ENCODE data around the gene KSR2. TPM values are rescaled to one million over a fixed set of nuclear protein-coding genes. Genes with fewer than 3 reads are reported as not detected.
"Not testable (repeated sequence)": the region's sequence is repeated elsewhere in the genome, so short reads cannot be mapped to it uniquely, and the experiment has no call there.

The KSR2 gene
- total and polyA plus RNA-seq, 2 of the 13 experiments (the other 11 are each of a cell fraction or from before 2014, with no cell fraction given) = 0.02 TPM; not detected in 1

DNA sequence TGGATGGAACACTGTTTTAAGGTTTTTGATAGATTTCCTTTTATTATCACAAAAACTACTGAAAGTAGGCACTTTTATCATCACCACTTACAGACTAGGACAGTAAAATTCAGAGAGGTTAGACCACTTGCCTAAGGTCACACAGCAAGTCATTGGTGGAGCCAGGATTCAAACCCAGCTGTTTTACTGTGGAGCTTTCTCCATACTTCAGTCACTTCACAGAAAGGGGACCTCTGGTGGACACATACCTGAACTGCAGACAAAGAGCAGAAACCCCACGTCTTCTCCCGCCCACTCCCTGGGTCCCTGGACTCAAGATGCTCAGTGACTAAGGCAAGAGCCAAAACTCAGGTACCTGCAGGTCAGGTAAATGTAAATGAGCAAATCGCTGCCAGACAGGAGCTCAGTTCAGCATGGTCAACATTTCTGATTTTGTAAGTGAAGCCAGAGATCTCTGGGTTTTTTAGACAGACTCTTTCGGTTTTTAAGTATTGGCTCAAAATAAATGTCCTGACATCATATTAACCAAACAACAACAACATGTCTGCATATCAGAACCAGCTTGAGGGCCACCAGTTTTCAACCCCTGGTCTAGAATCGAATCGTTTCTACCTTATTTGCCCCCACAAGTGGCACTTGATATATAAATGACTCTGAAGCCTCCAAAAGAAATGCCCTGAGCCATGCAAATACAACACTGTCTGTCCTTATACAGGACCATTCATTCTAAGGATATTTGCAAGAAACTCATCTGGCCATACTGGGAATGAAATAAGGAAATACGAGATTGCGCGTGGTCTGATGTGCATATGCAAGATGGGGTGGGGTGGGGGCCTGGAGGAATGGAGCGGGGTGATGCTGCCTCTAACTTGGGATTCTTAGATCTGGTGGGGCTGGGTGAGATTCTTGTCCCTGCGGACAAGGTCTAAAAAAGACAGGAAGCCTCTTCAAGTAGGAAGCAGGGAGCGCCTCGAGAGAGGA is 110.9 kb downstream of the KSR2 start (continued):
- TF ChIP-seq, protein P1, sequence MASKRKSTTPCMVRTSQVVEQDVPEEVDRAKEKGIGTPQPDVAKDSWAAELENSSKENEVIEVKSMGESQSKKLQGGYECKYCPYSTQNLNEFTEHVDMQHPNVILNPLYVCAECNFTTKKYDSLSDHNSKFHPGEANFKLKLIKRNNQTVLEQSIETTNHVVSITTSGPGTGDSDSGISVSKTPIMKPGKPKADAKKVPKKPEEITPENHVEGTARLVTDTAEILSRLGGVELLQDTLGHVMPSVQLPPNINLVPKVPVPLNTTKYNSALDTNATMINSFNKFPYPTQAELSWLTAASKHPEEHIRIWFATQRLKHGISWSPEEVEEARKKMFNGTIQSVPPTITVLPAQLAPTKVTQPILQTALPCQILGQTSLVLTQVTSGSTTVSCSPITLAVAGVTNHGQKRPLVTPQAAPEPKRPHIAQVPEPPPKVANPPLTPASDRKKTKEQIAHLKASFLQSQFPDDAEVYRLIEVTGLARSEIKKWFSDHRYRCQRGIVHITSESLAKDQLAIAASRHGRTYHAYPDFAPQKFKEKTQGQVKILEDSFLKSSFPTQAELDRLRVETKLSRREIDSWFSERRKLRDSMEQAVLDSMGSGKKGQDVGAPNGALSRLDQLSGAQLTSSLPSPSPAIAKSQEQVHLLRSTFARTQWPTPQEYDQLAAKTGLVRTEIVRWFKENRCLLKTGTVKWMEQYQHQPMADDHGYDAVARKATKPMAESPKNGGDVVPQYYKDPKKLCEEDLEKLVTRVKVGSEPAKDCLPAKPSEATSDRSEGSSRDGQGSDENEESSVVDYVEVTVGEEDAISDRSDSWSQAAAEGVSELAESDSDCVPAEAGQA (IDR thresholded peaks at IDR 0.05; ENCODE audit: low read depth) = no peak
- TF ChIP-seq, protein P1 (CRISPR knock-in tag; IDR thresholded peaks at IDR 0.05; ENCODE audit: borderline replicate concordance) = no peak
- TF ChIP-seq NR3C1 (CRISPR knock-in tag; IDR thresholded peaks at IDR 0.05) (no peak), DPF2 (CRISPR knock-in tag; IDR thresholded peaks at IDR 0.05; ENCODE audit: borderline replicate concordance, low read depth) (no peak), ZNF430 (CRISPR knock-in tag; IDR thresholded peaks at IDR 0.05) (no peak), GZF1 (CRISPR knock-in tag; IDR thresholded peaks at IDR 0.05) (no peak), MAFF (IDR thresholded peaks at IDR 0.05; ENCODE audit: low read depth, low read length) (no peak), NR2F6 (IDR thresholded peaks at IDR 0.05) (no peak), NR2F6 (CRISPR knock-in tag; IDR thresholded peaks at IDR 0.05) (no peak), ZNF672 (CRISPR knock-in tag; IDR thresholded peaks at IDR 0.05) (no peak), RFX1 (IDR thresholded peaks at IDR 0.05) (no peak)

DNA sequence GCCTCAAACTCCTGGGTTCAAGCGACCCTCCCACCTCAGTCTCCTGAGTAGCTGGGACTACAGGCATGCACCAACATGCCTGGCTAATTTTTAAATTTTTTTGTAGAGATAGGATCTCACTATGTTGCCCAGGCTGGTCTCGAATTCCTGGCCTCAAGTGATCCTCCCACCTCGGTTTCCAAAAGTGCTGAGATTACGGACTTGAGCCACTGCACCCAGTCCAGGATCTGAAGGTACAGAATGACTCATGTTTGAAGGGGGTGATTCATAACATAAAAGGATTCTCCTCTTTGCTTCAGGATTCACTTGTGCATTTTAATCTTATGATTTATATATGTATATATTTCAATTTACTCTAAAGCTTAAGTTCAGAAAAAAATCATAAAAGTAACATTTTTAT is 111.7 kb downstream of the KSR2 start:
- H3K4me3 ChIP-seq (replicated peaks in 1 of 3; ENCODE audit: insufficient read depth in 1 of 3, low read depth in 2 of 3, low read length in 3 of 3); BruUV-seq (replicated peaks); H3K4me2 ChIP-seq (ENCODE audit: low read depth, low read length); POLR2A ChIA-PET; ATAC-seq; intact Hi-C loops (cut with micrococcal nuclease; ENCODE audit: unreplicated experiment); H3K79me2 ChIP-seq (ENCODE audit: insufficient read depth, low read length); H2AFZ ChIP-seq (ENCODE audit: low read length); H3K27me3 ChIP-seq (ENCODE audit: control insufficient read depth in 1 of 2, insufficient read depth in 2 of 2, low read length in 2 of 2); H3K9ac ChIP-seq (ENCODE audit: insufficient read depth, low read depth, low read length); H3K27ac ChIP-seq (ENCODE audit: extremely low read length, insufficient read depth, low read length); H3K9me3 ChIP-seq (ENCODE audit: low read length); DNase-seq (ENCODE audit: low spot score); H3K36me3 ChIP-seq (replicated peaks in 1 of 2; ENCODE audit: control insufficient read depth in 1 of 2, insufficient read depth in 2 of 2, low read length in 2 of 2); in situ Hi-C loops (cut with HindIII; ENCODE audit: extremely low pct_ligation_motif_present, low pct_unique_long_range_greater_than_20kb); FAIRE-seq; H4K20me1 ChIP-seq (ENCODE audit: insufficient read depth, low read length): not testable (repeated sequence)
- 3% methylated on average over 4 of the region's 4 CpGs for WGBS (ENCODE audit: low lambda C conversion rate)
- peaks cover 15% of the 10 kb centered on the region for H3K4me1 ChIP-seq (ENCODE audit: insufficient read depth, low read length)
- CTCF ChIA-PET (ENCODE audit: low intra/inter-chr PET ratio, low total read pairs) = interaction anchor here (1.2 kb wide), 2 partner anchors 20 to 645 kb away, joined by 3 to 5 read pairs; no protein-coding TSS in a partner anchor

Measured in HepG2 (cell line).